Activated CD8-positive, alpha-beta T cell treated with anti-CD3 and anti-CD28 coated beads, Interleukin-2, amount 10 ng/mL, durations not matched to agents 7 days and 5 days (primary cell): ENCODE results near the gene ZNF367. TPM values are rescaled to one million over a fixed set of nuclear protein-coding genes. Genes with fewer than 3 reads are reported as not detected.

Source experiments
- ATAC-seq: fragments of 150-1000 bp; cut with Tn5 transposase; one replicate; pipeline ENCODE4 v1.10.0; 2021; ENCODE audit warnings: moderate library complexity
- CTCF ChIA-PET: fragments of 350-600 bp; sonication (Branson Sonifier 250); formaldehyde crosslinking; loops from one replicate; lab custom pipeline; 2021; ENCODE audit warnings: antibody characterized with exemption; lab: Charles Lee
- POLR2A ChIA-PET: fragments of 350-600 bp; sonication (Branson Sonifier 250); formaldehyde crosslinking; loops from one replicate; lab custom pipeline; 2021; ENCODE audit warnings: antibody characterized with exemption; lab: Charles Lee
- DNase-seq: peaks from one replicate; pipeline ENCODE4 v3.0.0-alpha.2; 2020
- H3K27ac Mint-ChIP-seq: one replicate; pipeline ENCODE4 v1.8.0; 2021; ENCODE audit warnings: mild to moderate bottlenecking, mixed read lengths
- H3K27me3 Mint-ChIP-seq: one replicate; pipeline ENCODE4 v1.8.0; 2021; ENCODE audit warnings: low read depth, mixed read lengths
- H3K36me3 Mint-ChIP-seq: one replicate; pipeline ENCODE4 v1.8.0; 2021; ENCODE audit warnings: low read depth, mixed read lengths
- H3K4me1 Mint-ChIP-seq: one replicate; pipeline ENCODE4 v1.8.0; 2021; ENCODE audit warnings: low read depth, mixed read lengths
- H3K4me3 Mint-ChIP-seq: one replicate; pipeline ENCODE4 v1.8.0; 2021; ENCODE audit warnings: mild to moderate bottlenecking, mixed read lengths
- H3K9me3 Mint-ChIP-seq: one replicate; pipeline ENCODE4 v1.8.0; 2022; ENCODE audit warnings: mixed read lengths; ENCODE audit not compliant: insufficient read depth
- total RNA-seq, 2 experiments: library from RNA; stranded (reverse); gene quantifications; one replicate each; pipeline ENCODE4 v1.2.3, GENCODE V29; 2021

ZNF367 gene
- total RNA-seq, 2 experiments from 2014 or later, result 37.1 to 38.4 TPM

- Mint-ChIP-seq H3K9me3 (no peaks in the 10 kb centered on the region), H3K36me3 (peaks cover 19% of the 10 kb centered on the region), H3K4me3 (peak overlapping the region; percentile 95), H3K27me3 (no peaks in the 10 kb centered on the region), H3K4me1 (peaks cover 48% of the 10 kb centered on the region), H3K27ac (peak overlapping the region; percentile 95)
- CTCF ChIA-PET, result interaction anchor here (0.8 to 0.9 kb wide), 3 partner anchors 16 to 25 kb away, joined by 3 to 4 read pairs (median 3); no protein-coding TSS in a partner anchor
- peak; percentile 93 for DNase-seq
- ATAC-seq, result peak; percentile 7
- POLR2A ChIA-PET, result interaction anchor here (0.6 to 1.5 kb wide), 8 partner anchors 15 to 238 kb away, joined by 3 to 10 read pairs (median 3); partner anchors contain the start of gene SLC35D2
Observed at GRCh38 chr9:96417051-96417586, 1.1 kb downstream of the ZNF367 start.

GRCh38 chr9:96413302-96414221, 4.6 kb downstream of the ZNF367 start:
- Mint-ChIP-seq H3K27ac (peak overlapping the region; percentile 83), H3K27me3 (no peaks in the 10 kb centered on the region), H3K9me3 (no peaks in the 10 kb centered on the region), H3K36me3 (peaks cover 37% of the 10 kb centered on the region), H3K4me1 (peaks cover 41% of the 10 kb centered on the region), H3K4me3 (peak overlapping the region; percentile 64)
- ChIA-PET CTCF (interaction anchor here (0.9 kb wide), 1 partner anchor 14 kb away, joined by 3 read pairs; no protein-coding TSS in a partner anchor), POLR2A (interaction anchor here (0.7 to 1.0 kb wide), 2 partner anchors 23 to 36 kb away, joined by 3 to 4 read pairs; partner anchors contain the start of gene HABP4)
- no peak for ATAC-seq
- DNase-seq, result no peak

- no peak overlapping the region for H3K4me3 Mint-ChIP-seq
- no peaks in the 10 kb centered on the region for H3K9me3 Mint-ChIP-seq
- ChIA-PET CTCF (interaction anchor here (0.9 kb wide), 1 partner anchor 13 kb away, joined by 3 read pairs; no protein-coding TSS in a partner anchor), POLR2A (no interaction called here)
- H3K36me3 Mint-ChIP-seq, result peaks cover 45% of the 10 kb centered on the region
- no peak for ATAC-seq
- peaks cover 43% of the 10 kb centered on the region for H3K4me1 Mint-ChIP-seq
- peak overlapping the region; percentile 15 for H3K27ac Mint-ChIP-seq
- no peaks in the 10 kb centered on the region for H3K27me3 Mint-ChIP-seq
- no peak for DNase-seq
Observed at GRCh38 chr9:96412174-96412913, 5.8 kb downstream of the ZNF367 start.

GRCh38 chr9:96411129-96411838, 6.9 kb downstream of the ZNF367 start:
- peak overlapping the region; percentile 55 for H3K27ac Mint-ChIP-seq
- H3K4me3 Mint-ChIP-seq, result no peak overlapping the region
- POLR2A ChIA-PET, result interaction anchor here (0.7 kb wide), 1 partner anchor 12 kb away, joined by 4 read pairs; no protein-coding TSS in a partner anchor
- no peaks in the 10 kb centered on the region for H3K27me3 Mint-ChIP-seq
- H3K4me1 Mint-ChIP-seq, result peaks cover 40% of the 10 kb centered on the region
- peaks cover 40% of the 10 kb centered on the region for H3K36me3 Mint-ChIP-seq
- CTCF ChIA-PET, result no interaction called here
- H3K9me3 Mint-ChIP-seq, result no peaks in the 10 kb centered on the region
- DNase-seq, result no peak
- no peak for ATAC-seq

- ChIA-PET CTCF (interaction anchor here (1.3 to 1.6 kb wide), 2 partner anchors 10 to 14 kb away, joined by 3 to 5 read pairs; no protein-coding TSS in a partner anchor), POLR2A (interaction anchor here (1.3 kb wide), 1 partner anchor 9 kb away, joined by 3 read pairs; no protein-coding TSS in a partner anchor)
- DNase-seq (no peak), ATAC-seq (no peak)
- H3K4me3 Mint-ChIP-seq, result no peak overlapping the region
- no peaks in the 10 kb centered on the region for H3K9me3 Mint-ChIP-seq
- H3K36me3 Mint-ChIP-seq, result peaks cover 41% of the 10 kb centered on the region
- no peaks in the 10 kb centered on the region for H3K27me3 Mint-ChIP-seq
- H3K4me1 Mint-ChIP-seq, result peaks cover 27% of the 10 kb centered on the region
- H3K27ac Mint-ChIP-seq, result peak overlapping the region; percentile 47
Observed at GRCh38 chr9:96408409-96409280, 9.5 kb downstream of the ZNF367 start.

GRCh38 chr9:96400132-96400910, 17.8 kb downstream of the ZNF367 start:
- H3K36me3 Mint-ChIP-seq, result peaks cover 57% of the 10 kb centered on the region
- DNase-seq (no peak), ATAC-seq (no peak)
- H3K4me3 Mint-ChIP-seq, result peak overlapping the region; percentile 54
- H3K27ac Mint-ChIP-seq, result peak overlapping the region; percentile 83
- no peaks in the 10 kb centered on the region for H3K27me3 Mint-ChIP-seq
- peaks cover 4% of the 10 kb centered on the region for H3K9me3 Mint-ChIP-seq
- peaks cover 38% of the 10 kb centered on the region for H3K4me1 Mint-ChIP-seq
- POLR2A ChIA-PET, result interaction anchor here (1.4 kb wide), 1 partner anchor 19 kb away, joined by 4 read pairs; no protein-coding TSS in a partner anchor
- CTCF ChIA-PET, result interaction anchor here (1.2 to 2.1 kb wide), 4 partner anchors 12 to 73 kb away, joined by 3 to 10 read pairs (median 3); no protein-coding TSS in a partner anchor

GRCh38 chr9:96399325-96399633, 18.9 kb downstream of the ZNF367 start:
- CTCF ChIA-PET, result interaction anchor here (1.2 to 2.1 kb wide), 5 partner anchors 10 to 72 kb away, joined by 3 to 10 read pairs (median 3); no protein-coding TSS in a partner anchor
- ATAC-seq (peak; percentile 59), DNase-seq (no peak)
- H3K27me3 Mint-ChIP-seq, result no peaks in the 10 kb centered on the region
- peaks cover 38% of the 10 kb centered on the region for H3K4me1 Mint-ChIP-seq
- peak overlapping the region; percentile 83 for H3K27ac Mint-ChIP-seq
- POLR2A ChIA-PET, result interaction anchor here (0.8 to 1.4 kb wide), 5 partner anchors 10 to 20 kb away, joined by 3 to 10 read pairs (median 4); no protein-coding TSS in a partner anchor
- H3K9me3 Mint-ChIP-seq, result peaks cover 4% of the 10 kb centered on the region
- H3K4me3 Mint-ChIP-seq, result peak overlapping the region; percentile 54
- H3K36me3 Mint-ChIP-seq, result peaks cover 60% of the 10 kb centered on the region

GRCh38 chr9:96398582-96399324, 19.4 kb downstream of the ZNF367 start:
- Mint-ChIP-seq H3K27me3 (no peaks in the 10 kb centered on the region), H3K4me3 (peak overlapping the region; percentile 54), H3K4me1 (peaks cover 38% of the 10 kb centered on the region), H3K36me3 (peaks cover 61% of the 10 kb centered on the region), H3K27ac (peak overlapping the region; percentile 83), H3K9me3 (peaks cover 4% of the 10 kb centered on the region)
- peak; percentile 80 for ATAC-seq
- DNase-seq, result peak; percentile 52
- ChIA-PET POLR2A (interaction anchor here (0.7 to 1.4 kb wide), 8 partner anchors 11 to 20 kb away, joined by 3 to 10 read pairs (median 4); partner anchors contain the start of gene ZNF367), CTCF (interaction anchor here (1.0 to 2.1 kb wide), 6 partner anchors 10 to 72 kb away, joined by 3 to 10 read pairs (median 3); no protein-coding TSS in a partner anchor)

GRCh38 chr9:96395964-96396363, 22.2 kb downstream of the ZNF367 start:
- no peaks in the 10 kb centered on the region for H3K27me3 Mint-ChIP-seq
- no peak overlapping the region for H3K4me3 Mint-ChIP-seq
- no peak overlapping the region for H3K27ac Mint-ChIP-seq
- peaks cover 61% of the 10 kb centered on the region for H3K36me3 Mint-ChIP-seq
- peaks cover 4% of the 10 kb centered on the region for H3K9me3 Mint-ChIP-seq
- POLR2A ChIA-PET, result no interaction called here
- ATAC-seq (no peak), DNase-seq (no peak)
- peaks cover 37% of the 10 kb centered on the region for H3K4me1 Mint-ChIP-seq
- CTCF ChIA-PET, result no interaction called here
